GM21737 (cell line): Measurements from ENCODE around the gene MAP1LC3C.
"Not testable (repeated sequence)": the region's sequence is repeated elsewhere in the genome, so short reads cannot be mapped to it uniquely, and the experiment has no call there.

Experiments used
- ATAC-seq: cut with Tn5 transposase; IDR thresholded peaks from one replicate; pipeline ENCODE4 v1.9.1; 2021; ENCODE audit warnings: mild to moderate bottlenecking, moderate library complexity; ENCODE audit not compliant: unreplicated experiment

Gene MAP1LC3C

DNA sequence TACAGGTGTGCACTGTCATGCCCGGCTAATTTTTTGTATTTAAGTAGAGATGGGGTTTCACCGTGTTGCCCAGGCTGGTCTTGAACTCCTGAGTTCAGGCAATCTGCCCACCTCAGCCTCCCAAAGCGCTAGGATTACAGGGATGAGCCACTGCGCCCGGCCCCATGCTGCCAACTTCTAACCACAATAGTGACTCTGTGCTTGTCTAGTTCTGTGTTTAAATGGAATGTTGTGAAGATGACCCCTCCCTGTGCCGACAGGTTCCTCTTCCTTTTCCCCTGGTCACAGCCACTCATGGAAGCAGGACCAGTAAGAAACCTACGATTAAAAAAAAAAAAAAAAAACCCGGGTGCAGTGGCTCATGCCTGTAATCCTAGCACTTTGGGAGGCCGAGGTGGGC is 4.7 kb downstream of the MAP1LC3C start:
- no peak for ATAC-seq

DNA sequence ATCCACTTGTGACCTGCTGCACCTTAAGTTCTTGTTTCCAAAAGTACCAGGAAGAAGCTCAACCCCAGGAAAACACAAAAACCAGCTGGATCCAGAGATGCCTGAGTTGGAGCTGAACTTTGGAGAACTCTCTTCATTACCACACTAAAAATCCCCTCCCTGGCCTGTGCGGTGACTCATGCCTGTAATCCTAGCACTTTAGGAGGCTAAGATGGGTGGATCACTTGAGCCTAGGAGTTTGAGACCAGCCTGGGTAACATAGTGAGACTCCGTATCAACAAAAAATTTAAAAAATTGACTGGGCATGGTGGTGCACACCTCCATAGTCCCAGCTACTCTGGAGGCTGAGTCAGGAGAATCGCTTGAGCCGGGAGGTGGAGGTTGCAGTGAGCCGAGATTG is 6.2 kb downstream of the MAP1LC3C start:
- no peak for ATAC-seq

- ATAC-seq, result no peak
Measured at GRCh38 chr1:241990040-241990439, 8.9 kb downstream of the MAP1LC3C start.

GRCh38 chr1:241988389-241988930 is 10.4 kb downstream of the MAP1LC3C start:
- ATAC-seq, result not testable (repeated sequence)

GRCh38 chr1:241985787-241986186 is 13.1 kb downstream of the MAP1LC3C start:
- no peak for ATAC-seq

DNA sequence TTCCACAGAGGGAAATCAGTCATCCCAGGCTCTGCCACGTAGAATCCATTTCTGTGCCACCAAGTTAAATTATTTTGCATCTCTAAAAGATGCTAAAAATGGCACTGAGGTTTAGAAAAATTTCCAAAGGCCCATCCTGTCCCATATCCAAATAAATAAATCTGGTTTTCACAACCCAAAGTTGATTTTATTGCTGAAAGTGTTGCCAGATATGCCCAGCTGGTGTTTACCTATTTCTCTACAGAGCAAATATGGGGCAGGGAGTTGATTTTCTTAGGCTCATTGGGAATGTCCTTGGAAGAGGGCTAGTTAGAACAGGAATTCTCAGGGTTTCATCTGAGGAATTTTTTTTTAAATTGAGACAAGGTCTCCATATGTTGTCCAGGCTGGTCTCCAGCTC is 19.0 kb downstream of the MAP1LC3C start:
- ATAC-seq, result no peak

DNA sequence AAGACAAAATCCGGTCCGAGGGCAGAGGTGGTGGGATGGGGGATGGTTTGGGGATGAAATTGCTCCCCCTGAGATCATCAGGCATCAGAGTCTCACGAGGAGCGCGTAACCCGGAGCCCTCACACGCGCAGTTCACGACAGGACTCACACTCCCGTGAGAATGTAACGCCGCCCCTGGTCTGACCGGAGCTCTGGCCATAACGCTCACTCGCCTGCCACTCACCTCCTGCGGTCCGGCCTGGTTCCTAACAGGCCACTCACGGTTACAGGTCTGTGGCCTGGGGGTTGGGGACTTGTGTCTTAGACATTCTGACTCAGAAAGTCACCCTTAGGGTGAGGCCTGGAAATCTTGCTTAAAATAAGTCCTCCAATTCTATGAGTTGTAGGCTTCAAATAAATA is 19.8 kb downstream of the MAP1LC3C start:
- ATAC-seq, result no peak

- no peak for ATAC-seq
Measured at GRCh38 chr1:241976229-241976628, 22.7 kb downstream of the MAP1LC3C start.

DNA sequence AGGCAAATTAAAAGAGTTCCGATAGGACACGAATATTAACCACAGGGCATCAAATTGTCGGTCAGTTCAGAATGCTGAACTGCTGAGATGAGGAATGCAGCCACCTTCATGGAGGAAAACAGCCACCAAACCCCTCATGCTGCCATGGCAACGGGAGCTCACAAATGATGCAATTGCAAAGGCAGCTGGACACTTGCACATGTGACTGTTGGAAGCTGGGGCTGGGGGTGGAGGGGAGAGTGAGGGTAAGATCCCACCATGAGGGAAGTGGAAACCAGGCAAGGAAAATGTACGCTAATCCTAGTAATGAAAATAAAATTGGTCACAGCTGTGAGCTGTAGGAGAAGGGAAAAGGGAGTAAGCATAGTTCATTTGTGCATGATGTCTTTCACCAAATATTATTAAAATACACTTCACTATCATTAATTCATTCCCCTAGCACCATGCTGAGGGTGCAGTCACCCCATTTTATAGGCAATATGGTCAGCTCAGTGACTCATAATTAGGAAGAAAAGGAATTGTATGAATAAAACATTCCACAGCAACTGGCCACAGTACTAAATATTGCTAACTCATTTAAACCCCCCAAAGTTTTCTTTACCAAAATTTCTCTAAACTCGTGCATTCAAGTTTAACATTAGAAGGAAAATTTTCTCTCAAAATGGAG is 26.1 kb downstream of the MAP1LC3C start:
- ATAC-seq, result no peak

DNA sequence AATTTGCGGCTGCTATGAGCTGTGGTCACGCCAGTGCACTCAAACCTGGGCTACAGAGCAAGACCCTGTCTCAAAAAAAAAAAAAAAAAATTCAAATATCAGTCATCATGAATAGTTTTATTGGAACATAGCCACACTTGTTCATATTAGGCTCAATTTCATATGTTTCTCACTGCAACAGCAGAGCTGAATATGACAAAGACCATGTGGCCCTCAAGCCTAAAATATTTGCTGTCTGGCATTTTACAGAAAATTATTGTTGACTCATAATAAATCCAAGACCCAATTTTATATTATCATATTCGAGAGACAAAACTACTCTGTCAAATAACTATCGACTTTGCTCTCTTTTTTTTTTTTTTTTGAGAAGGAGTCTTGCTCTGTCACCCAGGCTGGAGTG is 30.3 kb downstream of the MAP1LC3C start:
- ATAC-seq, result no peak

DNA sequence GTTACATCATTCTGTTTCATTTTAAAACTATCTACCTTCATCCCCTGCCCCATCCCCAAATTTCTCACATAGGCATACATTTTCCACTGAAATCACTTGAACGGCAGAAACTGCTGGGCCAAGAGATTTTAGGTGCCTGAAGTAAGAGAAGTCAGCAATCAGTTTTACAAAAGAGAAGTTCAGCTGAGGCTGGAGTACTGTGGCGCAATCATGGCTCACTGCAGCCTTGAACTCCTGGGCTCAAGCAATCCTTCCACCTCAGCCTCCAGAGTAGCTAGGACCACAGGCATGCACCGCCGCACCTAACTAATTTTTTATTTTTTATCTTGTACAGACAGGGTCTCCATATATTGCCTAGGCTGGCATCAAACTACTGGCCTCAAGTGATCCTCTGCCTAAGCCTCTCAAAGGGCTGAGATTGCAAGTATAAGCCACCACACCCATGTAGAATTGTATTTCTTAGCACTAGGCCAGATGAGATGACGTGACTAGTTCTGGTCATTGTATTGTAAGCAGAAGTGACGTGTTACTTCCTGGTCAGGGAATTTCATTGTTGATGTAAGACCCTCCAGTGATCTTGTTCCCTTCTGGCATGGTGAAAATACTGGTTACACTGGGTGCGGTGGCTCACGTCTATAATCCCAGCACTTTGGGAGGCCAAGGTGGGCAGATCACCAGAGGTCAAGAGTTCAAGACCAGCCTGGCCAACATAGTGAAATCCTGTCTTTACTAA is 34.2 kb downstream of the MAP1LC3C start:
- no peak for ATAC-seq

- no peak for ATAC-seq
Measured at GRCh38 chr1:241963722-241964121, 35.2 kb downstream of the MAP1LC3C start.

GRCh38 chr1:241962153-241962552 is 36.7 kb downstream of the MAP1LC3C start:
- no peak for ATAC-seq

- ATAC-seq, result no peak
Measured at GRCh38 chr1:241957692-241958494, 41.0 kb downstream of the MAP1LC3C start, which contains the start of gene BECN2. TSS of gene BECN2 (plus strand) at chr1:241957767. CDS start at chr1:241957767, 0 bp downstream.

- no peak for ATAC-seq
Measured at GRCh38 chr1:241950390-241950789, 48.5 kb downstream of the MAP1LC3C start.

GRCh38 chr1:241947354-241947753 is 51.5 kb downstream of the MAP1LC3C start:
- no peak for ATAC-seq
